NCI-H2081 treated with DMSO at 0.1 percent for 48 hours (cell line): ENCODE data around the gene SMG6.

Source experiments
- DNase-seq: peaks from one replicate; lab custom pipeline; 2025; lab: John Stamatoyannopoulos, UW

SMG6 gene

GRCh38 chr17:2235265-2235664 lies 68.3 kb downstream of the SMG6 start:
- no peak for DNase-seq

GRCh38 chr17:2233441-2233947 lies 70.1 kb downstream of the SMG6 start:
- no peak for DNase-seq

GRCh38 chr17:2232244-2232638 lies 71.3 kb downstream of the SMG6 start:
- DNase-seq: no peak

GRCh38 chr17:2230877-2231276 lies 72.7 kb downstream of the SMG6 start:
- DNase-seq: no peak

GRCh38 chr17:2227025-2227699 lies 76.4 kb downstream of the SMG6 start:
- DNase-seq: no peak

GRCh38 chr17:2223617-2223927 lies 80.0 kb downstream of the SMG6 start:
- no peak for DNase-seq

- DNase-seq: no peak
Measured at GRCh38 chr17:2222901-2223616, 80.5 kb downstream of the SMG6 start.

GRCh38 chr17:2222301-2222700 lies 81.3 kb downstream of the SMG6 start:
- DNase-seq: no peak

- no peak for DNase-seq
Measured at GRCh38 chr17:2218426-2218825, 85.2 kb downstream of the SMG6 start.

- no peak for DNase-seq
Measured at GRCh38 chr17:2215616-2216364, 87.8 kb downstream of the SMG6 start.

- no peak for DNase-seq
Measured at GRCh38 chr17:2214929-2215615, 88.5 kb downstream of the SMG6 start.

GRCh38 chr17:2214047-2214928 lies 89.3 kb downstream of the SMG6 start:
- no peak for DNase-seq

GRCh38 chr17:2213291-2213960 lies 90.2 kb downstream of the SMG6 start:
- no peak for DNase-seq

GRCh38 chr17:2212400-2212981 lies 91.1 kb downstream of the SMG6 start:
- DNase-seq: no peak

- no peak for DNase-seq
Measured at GRCh38 chr17:2211661-2212399, 91.8 kb downstream of the SMG6 start.

GRCh38 chr17:2210726-2211125 lies 92.9 kb downstream of the SMG6 start:
- DNase-seq: no peak

- no peak for DNase-seq
Measured at GRCh38 chr17:2207815-2208515, 95.6 kb downstream of the SMG6 start.

GRCh38 chr17:2204393-2204792 lies 99.2 kb downstream of the SMG6 start:
- DNase-seq: no peak

- no peak for DNase-seq
Measured at GRCh38 chr17:2203818-2204217, 99.8 kb downstream of the SMG6 start.
